ENCODE results near the gene SIGLEC10. TPM values are rescaled to one million over a fixed set of nuclear protein-coding genes. Genes with fewer than 3 reads are reported as not detected.

The SIGLEC10 gene
- total and polyA plus RNA-seq, 4 donors = 3.4 to 248 (median 29.9) TPM

- H3K4me1 ChIP-seq (ENCODE audit: control insufficient read depth in 5 of 5, insufficient read depth in 5 of 5, low read length in 5 of 5) = no peaks in the 10 kb centered on the region
- H3K27ac ChIP-seq (ENCODE audit: low read depth in 1 of 2, low read length in 1 of 2) = no peak overlapping the region
- H3K27me3 ChIP-seq (ENCODE audit: control insufficient read depth in 3 of 3, insufficient read depth in 3 of 3, low read length in 2 of 3) = no peaks in the 10 kb centered on the region
- no peak for TF ChIP-seq CTCF (IDR thresholded peaks at IDR 0.05; ENCODE audit: control extremely low read depth, extremely low read depth)
- WGBS, 2 donors = 46 to 65% methylated on average over 10 to 11 of the region's 11 CpGs
- H3K4me3 ChIP-seq = no peak overlapping the region
- ATAC-seq (ENCODE audit: insufficient read depth, low FRiP score) (no peak), DNase-seq (no peak)
- H3K9me3 ChIP-seq (ENCODE audit: control insufficient read depth in 4 of 4, insufficient read depth in 3 of 4, low read length in 3 of 4) = no peaks in the 10 kb centered on the region
- H3K36me3 ChIP-seq (ENCODE audit: control insufficient read depth in 4 of 4, insufficient read depth in 4 of 4, low read length in 4 of 4) = no peaks in the 10 kb centered on the region
- no peak overlapping the region for H3K9ac ChIP-seq (ENCODE audit: insufficient read depth in 1 of 2, low read length in 2 of 2)
These were observed 41.8 kb downstream of the SIGLEC10 start for GRCh38 chr19:51375504-51376221.

- no peak for ATAC-seq (ENCODE audit: insufficient read depth, low FRiP score)
- H3K27ac ChIP-seq (ENCODE audit: low read depth in 1 of 2, low read length in 1 of 2) = peak within 1 kb of the TSS in 1 of 2 donors; percentile 0
- no peaks in the 10 kb centered on the region for H3K9me3 ChIP-seq (ENCODE audit: control insufficient read depth in 4 of 4, insufficient read depth in 3 of 4, low read length in 3 of 4)
- no peak for TF ChIP-seq CTCF (IDR thresholded peaks at IDR 0.05; ENCODE audit: control extremely low read depth, extremely low read depth)
- no peak for DNase-seq
- peaks cover 0 to 8% (median 0%) of the 10 kb centered on the region in 5 donors for H3K4me1 ChIP-seq (ENCODE audit: control insufficient read depth in 5 of 5, insufficient read depth in 5 of 5, low read length in 5 of 5)
- no peaks in the 10 kb centered on the region for H3K36me3 ChIP-seq (ENCODE audit: control insufficient read depth in 4 of 4, insufficient read depth in 4 of 4, low read length in 4 of 4)
- no peak within 1 kb of the TSS for H3K4me3 ChIP-seq
- no peaks in the 10 kb centered on the region for H3K27me3 ChIP-seq (ENCODE audit: control insufficient read depth in 3 of 3, insufficient read depth in 3 of 3, low read length in 2 of 3)
- H3K9ac ChIP-seq (ENCODE audit: insufficient read depth in 1 of 2, low read length in 2 of 2) = no peak within 1 kb of the TSS
- WGBS, 2 donors = 22 to 40% methylated on average over 9 of the region's 9 CpGs
These were observed 44.6 kb downstream of the SIGLEC10 start, which contains the start of gene NKG7 for GRCh38 chr19:51372649-51373504. TSS of gene NKG7 (minus strand) at chr19:51372654. CDS start at chr19:51372535, 119 bp downstream.

GRCh38 chr19:51372021-51372648, 45.3 kb downstream of the SIGLEC10 start:
- peak overlapping the region in 1 of 2 donors; percentile 0 for H3K27ac ChIP-seq (ENCODE audit: low read depth in 1 of 2, low read length in 1 of 2)
- H3K4me1 ChIP-seq (ENCODE audit: control insufficient read depth in 5 of 5, insufficient read depth in 5 of 5, low read length in 5 of 5) = peaks cover 0 to 8% (median 0%) of the 10 kb centered on the region in 5 donors
- 63 to 74% methylated on average over 18 of the region's 18 CpGs for WGBS, 2 donors
- DNase-seq = no peak
- no peaks in the 10 kb centered on the region for H3K9me3 ChIP-seq (ENCODE audit: control insufficient read depth in 4 of 4, insufficient read depth in 3 of 4, low read length in 3 of 4)
- TF ChIP-seq CTCF (IDR thresholded peaks at IDR 0.05; ENCODE audit: control extremely low read depth, extremely low read depth) = no peak
- no peak overlapping the region for H3K4me3 ChIP-seq
- ATAC-seq (ENCODE audit: insufficient read depth, low FRiP score) = no peak
- no peaks in the 10 kb centered on the region for H3K27me3 ChIP-seq (ENCODE audit: control insufficient read depth in 3 of 3, insufficient read depth in 3 of 3, low read length in 2 of 3)
- H3K36me3 ChIP-seq (ENCODE audit: control insufficient read depth in 4 of 4, insufficient read depth in 4 of 4, low read length in 4 of 4) = no peaks in the 10 kb centered on the region
- no peak overlapping the region for H3K9ac ChIP-seq (ENCODE audit: insufficient read depth in 1 of 2, low read length in 2 of 2)

Data from lung (tissue), 12 donors.